GM12801 (cell line): ENCODE measurements around the gene FAM221B.

ENCODE experiments used
- TF ChIP-seq, protein P1 (sequence below): IDR thresholded peaks from one replicate; pipeline ENCODE4 v1.5.1; 2011; ENCODE audit warnings: control low read depth; ENCODE audit not compliant: insufficient read length; ENCODE audit errors: extremely low read depth

Gene FAM221B

DNA sequence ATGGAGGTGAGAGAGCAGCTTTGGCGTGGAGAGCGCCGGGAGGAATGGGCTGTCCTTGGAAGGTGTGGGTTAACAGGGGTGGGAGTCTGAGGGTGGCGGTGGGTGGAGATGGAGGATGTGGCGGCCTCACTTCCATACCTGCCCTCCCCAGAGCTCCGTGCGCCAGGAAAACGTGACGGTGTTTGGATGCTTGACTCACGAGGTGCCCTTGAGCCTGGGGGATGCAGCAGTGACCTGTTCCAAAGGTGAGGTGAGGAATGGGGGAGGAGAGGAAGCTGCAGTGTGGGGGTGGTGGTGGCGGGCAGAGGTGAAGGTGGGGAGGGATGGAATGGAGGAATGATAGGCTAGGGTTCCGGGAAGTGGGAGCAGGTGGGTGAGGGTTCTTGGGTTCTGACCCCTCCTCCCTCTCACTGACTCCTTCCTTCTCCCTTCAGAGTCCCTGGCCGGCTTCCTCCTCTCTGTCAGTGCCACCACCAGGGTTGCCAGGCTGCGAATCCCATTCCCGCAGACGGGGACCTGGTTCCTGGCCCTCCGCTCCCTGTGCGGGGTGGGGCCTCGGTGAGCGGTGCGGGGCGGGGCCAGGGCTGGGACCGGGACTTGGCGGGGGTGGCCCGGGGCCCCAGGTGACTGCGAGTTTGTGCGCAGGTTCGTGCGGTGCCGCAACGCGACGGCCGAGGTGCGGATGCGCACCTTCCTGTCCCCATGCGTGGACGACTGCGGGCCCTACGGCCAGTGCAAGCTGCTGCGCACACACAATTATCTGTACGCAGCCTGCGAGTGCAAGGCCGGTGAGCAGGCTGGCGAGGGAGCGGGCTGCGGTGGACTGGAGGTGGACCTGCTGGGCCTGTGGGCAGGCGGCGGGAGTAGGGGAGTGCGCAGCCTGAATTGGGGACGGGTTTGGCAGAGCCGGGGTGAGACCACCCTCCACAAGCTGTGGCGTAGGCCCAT is 17.6 kb upstream of the FAM221B start:
- TF ChIP-seq, protein P1, sequence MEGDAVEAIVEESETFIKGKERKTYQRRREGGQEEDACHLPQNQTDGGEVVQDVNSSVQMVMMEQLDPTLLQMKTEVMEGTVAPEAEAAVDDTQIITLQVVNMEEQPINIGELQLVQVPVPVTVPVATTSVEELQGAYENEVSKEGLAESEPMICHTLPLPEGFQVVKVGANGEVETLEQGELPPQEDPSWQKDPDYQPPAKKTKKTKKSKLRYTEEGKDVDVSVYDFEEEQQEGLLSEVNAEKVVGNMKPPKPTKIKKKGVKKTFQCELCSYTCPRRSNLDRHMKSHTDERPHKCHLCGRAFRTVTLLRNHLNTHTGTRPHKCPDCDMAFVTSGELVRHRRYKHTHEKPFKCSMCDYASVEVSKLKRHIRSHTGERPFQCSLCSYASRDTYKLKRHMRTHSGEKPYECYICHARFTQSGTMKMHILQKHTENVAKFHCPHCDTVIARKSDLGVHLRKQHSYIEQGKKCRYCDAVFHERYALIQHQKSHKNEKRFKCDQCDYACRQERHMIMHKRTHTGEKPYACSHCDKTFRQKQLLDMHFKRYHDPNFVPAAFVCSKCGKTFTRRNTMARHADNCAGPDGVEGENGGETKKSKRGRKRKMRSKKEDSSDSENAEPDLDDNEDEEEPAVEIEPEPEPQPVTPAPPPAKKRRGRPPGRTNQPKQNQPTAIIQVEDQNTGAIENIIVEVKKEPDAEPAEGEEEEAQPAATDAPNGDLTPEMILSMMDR, result no peak

GRCh38 chr9:35844628-35845270 is 16.2 kb upstream of the FAM221B start:
- TF ChIP-seq, protein P1, result no peak

DNA sequence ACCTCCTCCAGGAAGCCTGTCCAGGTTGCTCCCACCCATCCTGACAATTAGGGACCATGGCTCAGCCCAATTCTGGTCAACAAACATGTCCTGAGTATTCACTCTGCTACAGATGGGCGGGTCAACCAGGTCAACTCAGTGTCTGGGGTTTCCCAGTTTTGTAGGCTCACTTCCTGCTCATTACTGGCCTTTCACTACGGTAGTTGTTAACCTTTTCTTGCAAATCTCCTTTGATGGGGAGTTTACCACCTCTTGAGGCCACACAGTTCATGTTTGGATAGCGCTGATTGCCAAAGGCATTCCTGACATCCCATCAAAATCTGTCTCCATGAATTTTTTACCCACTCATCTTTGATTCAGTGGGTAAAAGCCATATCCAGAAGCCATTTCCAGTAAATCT is 14.3 kb upstream of the FAM221B start:
- TF ChIP-seq, protein P1, result no peak

DNA sequence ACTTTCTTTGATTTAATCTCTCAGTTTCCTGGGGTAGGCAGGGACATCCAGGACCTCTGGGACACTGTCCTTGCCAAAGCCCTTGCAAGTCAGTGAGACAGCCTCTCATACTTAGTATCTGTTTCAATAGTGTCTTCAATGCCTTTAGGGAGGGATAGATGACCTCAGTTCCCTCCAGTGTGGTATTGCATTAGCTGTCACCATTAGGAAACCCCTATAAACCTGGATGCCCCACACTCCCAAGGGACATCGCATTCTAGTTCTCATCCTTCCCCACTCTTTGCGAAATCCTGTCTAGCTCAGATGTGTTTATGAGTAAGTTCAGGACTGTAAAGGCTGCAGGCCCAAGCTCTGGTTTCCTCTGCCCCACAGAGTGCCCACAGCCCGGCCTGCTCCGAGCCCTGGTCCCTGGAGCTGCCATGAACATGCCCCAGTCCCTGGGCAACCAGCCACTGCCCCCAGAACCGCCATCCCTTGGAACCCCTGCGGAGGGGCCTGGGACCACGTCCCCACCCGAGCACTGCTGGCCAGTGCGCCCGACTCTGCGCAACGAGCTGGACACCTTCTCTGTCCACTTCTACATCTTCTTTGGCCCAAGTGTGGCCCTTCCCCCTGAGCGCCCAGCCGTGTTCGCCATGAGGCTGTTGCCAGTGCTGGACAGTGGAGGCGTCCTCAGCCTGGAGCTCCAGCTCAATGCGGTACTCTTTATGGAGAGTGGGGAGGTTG is 13.7 kb upstream of the FAM221B start:
- TF ChIP-seq, protein P1, result no peak

DNA sequence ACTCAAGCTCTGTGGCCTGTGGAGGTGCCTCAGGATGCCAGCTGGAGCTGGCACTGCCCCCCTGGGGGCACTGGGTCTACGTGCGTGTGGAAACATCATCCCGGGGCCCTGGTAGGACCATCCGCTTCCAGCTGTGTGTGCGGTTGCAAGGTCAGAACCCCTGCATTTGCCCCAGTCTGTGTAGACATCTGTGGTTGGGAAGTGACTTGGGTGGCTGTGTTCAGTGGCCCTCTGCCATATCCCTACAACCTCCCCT is 13.0 kb upstream of the FAM221B start:
- TF ChIP-seq, protein P1, result no peak

DNA sequence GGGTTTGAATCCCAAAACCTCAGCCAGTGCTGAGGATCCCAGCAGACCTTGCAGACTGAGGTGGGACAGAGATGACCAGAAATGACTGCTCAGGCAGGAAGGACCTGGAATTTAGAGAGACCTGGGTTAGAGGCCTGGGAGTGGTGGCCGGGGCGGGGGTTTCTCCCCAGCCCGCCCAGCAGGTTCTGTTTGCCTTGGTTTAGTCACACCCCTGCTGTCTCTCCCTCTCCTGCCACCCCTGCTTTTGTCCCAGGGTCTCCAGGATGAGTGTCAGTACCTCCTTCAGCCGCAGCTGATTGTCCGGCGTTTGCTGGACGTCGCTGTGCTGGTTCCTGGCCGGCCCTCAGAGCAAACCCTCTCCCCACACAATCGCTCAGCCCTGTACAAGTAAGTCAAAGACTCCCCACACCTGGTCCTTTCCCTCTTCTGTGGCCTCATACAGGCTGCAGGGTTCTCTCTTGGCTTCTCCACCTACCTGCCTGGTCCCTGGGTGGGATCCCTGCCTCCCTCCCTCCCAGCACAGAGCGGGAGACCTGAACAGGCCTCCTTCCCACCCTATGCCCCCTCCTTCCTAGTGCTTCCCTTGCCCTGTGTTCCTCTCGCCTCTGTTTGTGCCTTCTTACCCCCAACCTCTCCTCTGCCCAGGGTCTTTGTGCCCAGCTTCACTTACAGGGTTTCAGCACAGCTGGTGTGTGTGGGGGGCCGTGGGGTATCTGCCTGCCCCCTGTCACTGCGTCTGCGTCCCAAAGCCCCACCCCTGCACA is 12.5 kb upstream of the FAM221B start:
- TF ChIP-seq, protein P1, result no peak

- TF ChIP-seq, protein P1, result no peak
Observed at GRCh38 chr9:35839926-35840325, 11.4 kb upstream of the FAM221B start.
